Adrenal gland (tissue), 12 donors: ENCODE measurements around the gene SEH1L. TPM values are rescaled to one million over a fixed set of nuclear protein-coding genes. Genes with fewer than 3 reads are reported as not detected.

Experiments
- DNase-seq, 7 donors: peaks; one replicate each; pipeline ENCODE4 v3.0.0-alpha.2; 2019 to 2020
- H3K27ac ChIP-seq, 5 donors: fragments of 200-600 bp; sonication (generic) in 4 of 5; 1 replicate in 3 of 5; 2 replicates in 2 of 5; pipeline versions ENCODE4 v1.5.1 to v1.8.0; 2016 to 2020; ENCODE audit warnings: mild to moderate bottlenecking in 1 of 5
- H3K27me3 ChIP-seq: fragments of 200-600 bp; 2 replicates; pipeline ENCODE4 v1.8.0; 2021
- H3K36me3 ChIP-seq, 2 donors: fragments of 200-600 bp; replicated peaks in 1 of 2; 1 replicate in 1 of 2; 2 replicates in 1 of 2; pipeline versions ENCODE4 v1.5.1 to v1.8.0; 2018 to 2022
- H3K4me1 ChIP-seq, 2 donors: fragments of 200-600 bp; replicated peaks in 1 of 2; 1 replicate in 1 of 2; 2 replicates in 1 of 2; pipeline versions ENCODE4 v1.5.1 to v1.8.0; 2018 to 2021
- H3K4me3 ChIP-seq, 4 donors: fragments of 200-600 bp; sonication (generic) in 3 of 4; one replicate each; pipeline ENCODE4 v1.5.1; 2016 to 2018
- H3K9me3 ChIP-seq, 3 donors: fragments of 200-600 bp; sonication (generic) in 1 of 3; replicated peaks in 1 of 3; 1 replicate in 2 of 3; 2 replicates in 1 of 3; pipeline versions ENCODE4 v1.5.1 to v1.8.0; 2016 to 2021
- POLR2A ChIP-seq, 2 donors: fragments of 450-650 bp; IDR thresholded peaks; one replicate each; pipeline ENCODE4 v1.6.1; 2017; ENCODE audit warnings: antibody characterized with exemption in 2 of 2, mild to moderate bottlenecking in 2 of 2, moderate library complexity in 1 of 2
- WGBS, 4 donors: extraction: QIAGEN DNeasy Blood & Tissue Kit in 2 of 4; methylation state at CpG; one replicate each; pipeline versions ENCODE4 v1.1.5 to v1.1.7; 2013 to 2017; 5-methylcytosine and 5-hydroxymethylcytosine counted together
- intact Hi-C, 2 donors: fragments of 100-400 bp; cut with DNase I; formaldehyde crosslinking; loops; one replicate each; pipeline versions ENCODE4 v1.14.1 to v1.15.0; 2022 to 2023
- polyA plus RNA-seq, 3 donors: library from polyadenylated mRNA; stranded (reverse); fragments of 200-250 nt in 2 of 3; fragments of 350-450 nt in 1 of 3; fragmentation: Illumina TruSeq in 1 of 3; extraction: RNeasy Lipid Tissue Mini Kit (QIAGEN cat#74804) in 1 of 3; gene quantifications; one replicate each; pipeline ENCODE4 v1.2.3, GENCODE V29; 2013 to 2014
- total RNA-seq, 9 donors: library from RNA; depleted of rRNA in 4 of 9; stranded (reverse); fragments of >200 nt in 4 of 9; fragments of 120-200 nt in 1 of 9; fragmentation: NEBNext Ultra II Directional in 1 of 9; extraction: Animal tissue kit (Norgen Biotek cat#: 25700) in 1 of 9; gene quantifications; one replicate each; pipeline versions ENCODE4 v1.1.0 to v1.2.4, GENCODE V29; 2013 to 2023
- TF ChIP-seq, protein P1 (sequence below), 6 experiments: fragments of 450-650 bp in 4 of 6; fragments of 200-600 bp in 2 of 6; sonication (generic) in 1 of 6; IDR thresholded peaks; 1 replicate in 5 of 6; 2 replicates in 1 of 6; pipeline versions ENCODE4 v1.5.1 to v1.8.0; 2016 to 2021; ENCODE audit warnings: antibody characterized with exemption in 6 of 6, mild to moderate bottlenecking in 2 of 6, moderate library complexity in 1 of 6
- donor health status: healthy with polysubstance abuse.
- donor health status: Bipolar disorder and iron deficiency.
- donor health status: DM: yes; HTN: yes; CAD: no.
- donor health status: DM: no; HTN: no; CAD: no.
- donor health status: DM: no; HTN: no; CAD: no.
- donor health status: DM: yes; HTN: yes; CAD: no.

SEH1L gene
- total and polyA plus RNA-seq, 12 donors: 6.8 to 44.5 (median 23.7) TPM

DNA sequence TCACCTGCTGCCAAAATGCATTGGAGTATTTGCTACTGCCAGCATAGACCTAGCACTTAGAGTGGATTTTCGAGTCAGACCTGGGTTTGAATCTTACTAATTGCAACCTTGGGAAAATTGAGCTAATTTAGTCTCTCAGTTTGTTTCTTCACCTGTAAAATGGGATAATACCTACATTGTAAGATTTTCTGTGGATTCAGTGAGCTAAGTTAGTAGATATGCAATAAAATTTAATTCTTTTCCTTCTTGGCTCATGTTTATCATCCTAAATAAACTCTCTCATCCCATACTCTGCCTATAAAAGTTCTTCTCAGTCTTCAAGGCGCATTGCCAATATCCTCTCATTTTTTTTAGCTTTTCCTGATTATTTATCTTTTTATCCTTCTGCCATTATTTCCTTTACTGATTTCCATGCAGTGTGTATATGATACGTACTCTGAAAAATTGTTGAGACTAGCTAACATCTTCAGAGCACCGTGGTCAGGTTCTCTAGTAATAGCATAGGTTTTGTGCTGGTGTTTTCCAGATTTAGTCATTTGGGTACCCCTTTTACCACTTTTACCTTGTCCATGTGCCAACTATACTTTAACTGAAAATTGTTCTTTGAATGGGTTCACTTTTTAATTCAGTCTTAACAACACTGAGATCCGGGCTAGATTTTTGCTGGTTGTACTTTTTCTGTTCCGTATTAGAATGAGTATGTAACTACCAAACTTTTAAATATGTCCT is 50.7 kb downstream of the SEH1L start:
- 89 to 93% (median 92%) methylated on average over 6 of the region's 6 CpGs for WGBS, 4 donors
- Histone ChIP-seq H3K4me1 (peaks cover 13 to 17% of the 10 kb centered on the region in 2 donors), H3K9me3 (no peaks in the 10 kb centered on the region), H3K4me3 (no peak overlapping the region), H3K27ac (no peak overlapping the region), H3K36me3 (peaks cover 0 to 12% of the 10 kb centered on the region in 2 donors), H3K27me3 (no peaks in the 10 kb centered on the region)
- intact Hi-C loops: no loop called here
- no peak for TF ChIP-seq POLR2A (IDR thresholded peaks at IDR 0.05)
- TF ChIP-seq, protein P1, sequence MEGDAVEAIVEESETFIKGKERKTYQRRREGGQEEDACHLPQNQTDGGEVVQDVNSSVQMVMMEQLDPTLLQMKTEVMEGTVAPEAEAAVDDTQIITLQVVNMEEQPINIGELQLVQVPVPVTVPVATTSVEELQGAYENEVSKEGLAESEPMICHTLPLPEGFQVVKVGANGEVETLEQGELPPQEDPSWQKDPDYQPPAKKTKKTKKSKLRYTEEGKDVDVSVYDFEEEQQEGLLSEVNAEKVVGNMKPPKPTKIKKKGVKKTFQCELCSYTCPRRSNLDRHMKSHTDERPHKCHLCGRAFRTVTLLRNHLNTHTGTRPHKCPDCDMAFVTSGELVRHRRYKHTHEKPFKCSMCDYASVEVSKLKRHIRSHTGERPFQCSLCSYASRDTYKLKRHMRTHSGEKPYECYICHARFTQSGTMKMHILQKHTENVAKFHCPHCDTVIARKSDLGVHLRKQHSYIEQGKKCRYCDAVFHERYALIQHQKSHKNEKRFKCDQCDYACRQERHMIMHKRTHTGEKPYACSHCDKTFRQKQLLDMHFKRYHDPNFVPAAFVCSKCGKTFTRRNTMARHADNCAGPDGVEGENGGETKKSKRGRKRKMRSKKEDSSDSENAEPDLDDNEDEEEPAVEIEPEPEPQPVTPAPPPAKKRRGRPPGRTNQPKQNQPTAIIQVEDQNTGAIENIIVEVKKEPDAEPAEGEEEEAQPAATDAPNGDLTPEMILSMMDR (IDR thresholded peaks at IDR 0.05): no peak
- no peak for DNase-seq

DNA sequence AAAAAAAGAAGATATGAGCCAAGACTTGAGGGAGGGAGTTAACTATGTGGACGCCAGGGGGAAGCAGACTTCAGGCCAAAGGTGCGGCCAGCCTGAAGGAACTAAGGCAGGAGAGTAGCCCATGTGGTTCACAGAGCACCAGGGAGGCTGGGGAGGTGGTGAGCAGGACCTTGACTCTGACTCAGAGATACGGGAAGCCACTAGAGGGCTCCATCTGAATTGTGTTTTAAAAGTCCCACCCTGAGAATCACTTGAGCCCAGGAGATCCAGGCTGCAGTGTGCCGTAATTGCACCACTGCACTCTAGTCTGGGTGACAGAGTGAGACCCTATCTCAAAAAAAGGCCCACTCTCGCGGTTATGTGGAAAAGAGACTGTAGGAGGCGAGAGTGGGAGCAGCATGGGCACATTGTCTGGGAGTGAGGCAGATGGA is 55.7 kb downstream of the SEH1L start:
- no peak for TF ChIP-seq POLR2A (IDR thresholded peaks at IDR 0.05)
- TF ChIP-seq, protein P1 (IDR thresholded peaks at IDR 0.05): peak in 5 of 6 experiments; percentile 7 to 46 (median 26)
- H3K36me3 ChIP-seq: peaks cover 0 to 12% of the 10 kb centered on the region in 2 donors
- no peak overlapping the region for H3K4me3 ChIP-seq
- H3K27ac ChIP-seq: no peak overlapping the region
- 70 to 73% (median 72%) methylated on average over 7 of the region's 7 CpGs for WGBS, 4 donors
- DNase-seq: peak in 6 of 7 donors; percentile 26 to 55 (median 41)
- no peaks in the 10 kb centered on the region for H3K27me3 ChIP-seq
- no peaks in the 10 kb centered on the region for H3K4me1 ChIP-seq
- H3K9me3 ChIP-seq: no peaks in the 10 kb centered on the region
- intact Hi-C loops: no loop called here

DNA sequence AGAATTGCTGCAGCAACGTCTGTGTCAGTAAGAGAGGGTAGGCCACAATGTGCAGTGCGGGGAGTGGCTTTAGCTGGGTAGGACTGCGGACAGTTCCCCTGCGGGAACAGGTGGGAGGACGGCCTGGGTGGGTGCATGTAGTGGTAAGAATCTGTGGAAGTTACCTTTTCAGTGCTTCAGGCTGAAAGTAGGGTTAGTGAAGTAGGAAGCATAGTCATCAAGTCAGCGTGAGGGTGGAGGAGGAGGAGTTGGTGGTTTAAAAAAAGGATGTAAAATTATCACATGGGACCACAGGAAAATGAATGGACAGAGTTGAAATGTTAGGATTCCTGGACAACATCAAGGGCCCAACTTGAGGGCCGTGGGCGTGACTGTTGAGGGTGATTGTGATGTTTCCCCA is 56.6 kb downstream of the SEH1L start:
- H3K9me3 ChIP-seq: no peaks in the 10 kb centered on the region
- H3K36me3 ChIP-seq: peaks cover 0 to 16% of the 10 kb centered on the region in 2 donors
- H3K27ac ChIP-seq: no peak overlapping the region
- H3K4me3 ChIP-seq: no peak overlapping the region
- TF ChIP-seq POLR2A (IDR thresholded peaks at IDR 0.05): no peak
- TF ChIP-seq, protein P1 (IDR thresholded peaks at IDR 0.05): no peak
- H3K4me1 ChIP-seq: no peaks in the 10 kb centered on the region
- no peak for DNase-seq
- WGBS, 4 donors: 87 to 92% (median 90%) methylated on average over 8 of the region's 8 CpGs
- intact Hi-C loops: no loop called here
- no peaks in the 10 kb centered on the region for H3K27me3 ChIP-seq

DNA sequence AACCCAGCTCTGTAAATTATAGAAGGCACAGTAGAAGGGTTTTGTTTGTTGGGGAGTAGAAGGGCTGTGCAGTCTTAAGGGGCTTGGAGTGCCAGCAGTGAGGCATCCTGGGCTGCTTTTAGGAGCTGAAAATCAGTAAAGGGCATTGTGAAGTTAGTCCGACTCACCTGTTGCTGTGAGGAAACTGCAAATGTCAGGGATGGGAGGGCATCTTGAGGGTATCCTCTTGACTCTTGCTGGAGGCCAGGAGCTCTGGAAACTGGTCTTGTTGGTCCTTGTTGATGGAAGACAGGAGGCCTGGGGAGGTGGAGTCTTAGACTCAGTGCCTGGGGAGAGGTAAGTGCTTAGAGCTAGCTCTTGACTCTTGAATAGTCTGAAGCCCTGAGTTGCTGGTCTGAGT is 57.5 kb downstream of the SEH1L start:
- TF ChIP-seq POLR2A (IDR thresholded peaks at IDR 0.05): no peak
- TF ChIP-seq, protein P1 (IDR thresholded peaks at IDR 0.05): no peak
- no peak for DNase-seq
- 89 to 100% (median 95%) methylated on average over 1 of the region's 1 CpG for WGBS, 4 donors
- intact Hi-C loops: no loop called here
- Histone ChIP-seq H3K27ac (no peak overlapping the region), H3K27me3 (no peaks in the 10 kb centered on the region), H3K4me1 (no peaks in the 10 kb centered on the region), H3K36me3 (peaks cover 0 to 23% of the 10 kb centered on the region in 2 donors), H3K9me3 (no peaks in the 10 kb centered on the region), H3K4me3 (no peak overlapping the region)
